Measurements from ENCODE around the gene ANKRD11. TPM values are rescaled to one million over a fixed set of nuclear protein-coding genes. Genes with fewer than 3 reads are reported as not detected.
"Not testable (repeated sequence)": the region's sequence is repeated elsewhere in the genome, so short reads cannot be mapped to it uniquely, and the experiment has no call there.

Gene ANKRD11
- total RNA-seq, 1 donor from 2014 or later = 140 TPM

DNA sequence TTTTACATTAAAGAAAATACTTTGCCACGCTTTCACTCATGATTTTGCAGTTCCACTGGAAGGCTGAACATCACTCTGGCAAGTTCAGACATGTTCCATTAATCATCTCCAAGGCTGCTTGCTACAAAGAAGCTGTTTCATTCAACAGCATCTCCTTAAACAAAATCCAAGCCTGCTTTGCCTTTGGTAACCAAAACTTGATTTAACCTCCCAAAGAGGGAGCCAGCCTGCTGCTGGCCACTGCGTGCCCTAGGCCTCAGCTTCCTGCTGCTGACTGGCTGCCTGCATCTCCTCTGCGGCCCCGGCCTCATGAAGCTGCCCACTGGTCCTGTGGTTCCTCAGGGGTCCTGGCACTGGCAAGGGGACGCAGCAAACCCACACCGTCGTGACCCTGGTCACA is 31.8 kb downstream of the ANKRD11 start:
- intact Hi-C loops (cut with DNase I) = no loop called here
- DNase-seq (ENCODE audit: low spot score) = no peak
- ATAC-seq = no peak

DNA sequence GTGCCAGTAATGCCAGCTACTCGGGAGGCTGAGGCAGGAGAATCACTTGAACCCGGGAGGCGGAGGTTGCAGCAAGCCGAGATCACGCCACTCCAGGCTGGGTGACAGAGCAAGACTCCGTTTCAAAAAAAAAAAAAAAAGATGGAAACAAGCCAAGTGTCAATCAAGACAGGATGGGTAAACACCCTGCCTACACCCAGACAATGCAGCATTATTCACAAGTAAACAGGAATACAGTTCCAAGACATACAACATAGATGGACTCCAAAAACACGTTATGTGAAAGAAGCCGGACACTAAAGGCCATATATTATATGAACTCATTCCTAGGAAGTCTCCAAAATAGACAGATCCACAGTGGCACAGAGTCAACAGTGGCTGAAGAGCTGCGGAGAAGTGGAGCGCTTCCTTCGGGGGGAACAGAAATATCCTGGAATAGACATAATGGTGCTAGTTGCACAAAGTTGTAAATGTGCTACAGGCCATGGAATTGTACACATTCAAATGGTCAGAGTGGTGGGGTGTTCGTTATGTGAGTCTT is 33.9 kb downstream of the ANKRD11 start:
- DNase-seq (ENCODE audit: low spot score) (no peak), ATAC-seq (no peak)
- intact Hi-C loops (cut with DNase I) = no loop called here

DNA sequence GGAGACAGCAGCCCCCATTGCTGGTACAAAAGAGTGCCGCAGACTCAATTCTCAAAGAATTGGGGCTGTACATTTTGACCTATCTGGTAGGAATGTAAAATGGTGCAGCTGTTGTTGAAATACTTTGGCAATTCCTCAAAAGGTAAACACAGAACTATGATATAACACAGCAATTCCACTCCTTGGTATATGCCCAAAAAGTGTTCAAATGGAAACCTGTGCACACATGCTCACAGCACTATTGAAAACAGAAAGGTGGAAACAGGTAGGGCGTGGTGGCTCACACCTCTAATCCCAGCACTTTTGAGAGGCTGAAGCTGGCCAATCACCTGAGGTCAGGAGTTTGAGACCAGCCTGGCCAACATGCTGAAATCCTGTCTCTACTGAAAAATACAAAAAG is 34.7 kb downstream of the ANKRD11 start:
- intact Hi-C loops (cut with DNase I) = no loop called here
- ATAC-seq (no peak), DNase-seq (ENCODE audit: low spot score) (no peak)

DNA sequence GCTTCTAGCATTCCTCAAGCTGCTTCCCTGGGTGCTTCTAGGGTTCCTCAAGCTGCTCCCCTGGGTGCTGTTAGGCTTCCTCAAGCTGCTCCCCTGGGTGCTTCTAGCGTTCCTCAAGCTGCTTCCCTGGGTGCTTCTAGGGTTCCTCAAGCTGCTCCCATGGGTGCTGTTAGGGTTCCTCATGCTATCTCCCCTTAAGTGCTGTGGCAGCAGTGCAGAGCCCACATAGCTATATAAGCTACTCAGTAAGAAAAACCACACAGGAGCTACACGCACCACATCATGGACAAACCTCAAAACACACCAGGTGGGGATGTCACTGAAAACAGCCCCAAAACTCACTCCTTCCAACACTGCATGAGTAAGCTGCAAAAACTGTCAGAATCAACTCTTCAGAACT is 35.2 kb downstream of the ANKRD11 start:
- intact Hi-C loops (cut with DNase I) = no loop called here
- DNase-seq (ENCODE audit: low spot score) (no peak), ATAC-seq (no peak)

DNA sequence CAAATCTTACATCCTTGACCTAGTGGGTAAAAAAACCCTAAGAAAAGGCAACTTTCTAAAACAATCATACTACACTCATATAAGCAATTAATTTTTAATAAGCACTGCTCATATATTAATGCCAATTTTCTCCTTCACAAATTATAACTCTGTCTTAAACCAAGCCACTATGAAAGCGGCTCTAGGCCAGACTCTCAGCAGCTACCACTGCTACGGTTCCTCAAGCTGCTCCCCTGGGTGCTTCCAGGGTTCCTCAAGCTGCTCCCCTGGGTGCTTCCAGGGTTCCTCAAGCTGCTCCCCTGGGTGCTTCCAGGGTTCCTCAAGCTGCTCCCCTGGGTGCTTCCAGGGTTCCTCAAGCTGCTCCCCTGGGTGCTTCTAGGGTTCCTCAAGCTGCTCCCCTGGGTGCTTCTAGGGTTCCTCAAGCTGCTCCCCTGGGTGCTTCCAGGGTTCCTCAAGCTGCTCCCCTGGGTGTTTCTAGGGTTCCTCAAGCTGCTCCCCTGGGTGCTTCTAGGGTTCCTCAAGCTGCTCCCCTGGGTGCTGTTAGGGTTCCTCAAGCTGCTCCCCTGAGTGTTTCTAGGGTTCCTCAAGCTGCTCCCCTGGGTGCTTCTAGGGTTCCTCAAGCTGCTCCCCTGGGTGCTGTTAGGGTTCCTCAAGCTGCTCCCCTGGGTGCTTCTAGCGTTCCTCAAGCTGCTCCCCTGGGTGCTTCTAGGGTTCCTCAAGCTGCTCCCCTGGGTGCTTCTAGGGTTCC is 35.8 kb downstream of the ANKRD11 start:
- ATAC-seq; intact Hi-C loops (cut with DNase I); DNase-seq (ENCODE audit: low spot score): not testable (repeated sequence)

DNA sequence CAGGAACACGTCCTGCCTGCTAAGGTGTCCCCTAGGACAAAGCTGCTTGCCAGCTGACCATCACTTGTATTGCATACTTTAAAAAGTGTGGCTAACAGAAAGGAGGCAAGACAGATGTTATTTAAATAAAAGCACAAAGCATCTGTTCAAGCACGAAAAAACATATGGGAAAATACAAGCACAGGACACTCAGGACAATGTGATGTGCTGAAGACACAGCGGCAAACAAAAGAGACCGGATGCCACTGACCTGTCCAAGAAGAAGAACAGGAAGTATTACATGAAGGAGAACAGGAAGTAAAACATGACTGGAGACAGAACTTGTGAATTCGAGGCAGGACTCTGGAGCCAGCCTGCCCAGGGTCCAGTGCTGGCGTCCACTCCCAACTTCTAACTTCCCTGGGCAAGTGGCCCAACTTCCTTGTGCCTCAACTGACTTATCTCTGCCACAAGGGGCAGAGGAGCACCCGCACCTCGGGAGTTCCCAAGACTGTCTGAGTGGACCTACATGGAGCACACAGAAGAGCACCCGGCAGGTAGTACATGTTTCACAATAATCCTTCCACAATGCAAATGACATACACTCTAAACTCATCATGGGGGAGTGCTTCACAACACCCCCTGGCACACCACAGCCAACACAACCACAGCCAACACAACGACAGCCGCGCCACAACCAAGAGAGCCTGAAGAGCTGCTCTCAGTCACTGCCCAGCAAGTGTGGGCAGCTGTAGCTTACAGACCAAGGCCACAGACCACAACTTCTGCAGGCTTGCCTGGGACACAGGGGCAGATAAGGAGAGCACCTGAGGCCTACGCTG is 36.6 kb downstream of the ANKRD11 start:
- DNase-seq (ENCODE audit: low spot score) (no peak), ATAC-seq (peak; percentile 64)
- intact Hi-C loops (cut with DNase I) = no loop called here

DNA sequence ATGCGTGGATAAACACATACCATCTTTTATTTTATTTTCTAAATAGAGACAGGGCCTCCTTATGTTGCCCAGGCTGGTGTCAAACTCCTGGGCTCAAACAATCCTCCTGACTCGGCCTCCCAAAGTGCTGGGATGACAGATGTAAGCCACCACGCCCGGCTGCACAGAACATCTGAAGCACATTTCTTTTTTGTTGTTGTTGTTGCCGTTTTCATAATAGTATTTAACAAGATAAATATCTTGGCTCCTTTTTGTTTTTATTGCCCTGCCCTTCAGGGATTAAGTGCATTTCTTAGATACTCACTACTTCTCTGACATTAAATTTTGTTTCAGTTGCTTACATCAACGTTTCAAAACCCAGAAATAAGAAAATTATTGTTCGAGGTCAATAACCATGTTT is 37.4 kb downstream of the ANKRD11 start:
- DNase-seq (ENCODE audit: low spot score) = no peak
- intact Hi-C loops (cut with DNase I) = no loop called here
- no peak for ATAC-seq

DNA sequence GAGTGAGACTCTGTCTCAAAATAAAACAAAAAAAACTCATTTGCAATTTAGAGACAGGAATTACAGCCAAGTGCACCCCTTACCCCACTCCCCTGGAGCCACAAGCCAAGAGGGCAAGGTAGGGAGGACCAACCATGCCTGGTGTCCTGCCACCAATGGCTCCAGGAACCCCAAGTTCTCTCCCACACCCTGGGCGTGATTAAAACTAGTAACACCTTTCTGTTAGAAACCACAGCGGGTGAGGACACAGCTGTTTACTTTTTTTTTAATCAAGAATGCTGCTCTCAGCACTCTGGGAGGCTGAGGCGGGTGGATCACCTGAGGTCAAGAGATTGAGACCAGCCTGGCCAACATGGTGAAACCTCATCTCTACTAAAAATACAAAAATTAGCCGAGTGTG is 38.1 kb downstream of the ANKRD11 start:
- ATAC-seq (no peak), DNase-seq (ENCODE audit: low spot score) (no peak)
- intact Hi-C loops (cut with DNase I) = no loop called here

DNA sequence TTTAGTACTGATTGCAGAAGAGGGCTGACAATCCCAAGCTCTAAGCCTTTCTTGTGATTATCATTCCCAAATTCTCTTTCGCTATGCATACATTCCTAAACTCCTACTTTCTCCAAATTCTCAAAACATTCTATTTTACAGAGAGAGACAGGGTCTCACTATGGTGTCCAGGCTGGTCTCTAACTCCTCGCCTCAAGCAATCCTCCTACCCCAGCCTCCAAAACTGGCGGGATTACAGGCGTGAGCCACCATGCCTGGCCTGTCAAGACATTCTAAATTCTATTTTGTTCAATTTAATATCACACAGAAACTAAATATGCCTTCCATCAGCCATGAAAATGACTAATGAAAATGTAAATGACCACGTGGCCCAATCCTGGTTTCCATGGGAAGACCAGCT is 39.8 kb downstream of the ANKRD11 start:
- DNase-seq (ENCODE audit: low spot score) = no peak
- intact Hi-C loops (cut with DNase I) = no loop called here
- ATAC-seq = no peak

DNA sequence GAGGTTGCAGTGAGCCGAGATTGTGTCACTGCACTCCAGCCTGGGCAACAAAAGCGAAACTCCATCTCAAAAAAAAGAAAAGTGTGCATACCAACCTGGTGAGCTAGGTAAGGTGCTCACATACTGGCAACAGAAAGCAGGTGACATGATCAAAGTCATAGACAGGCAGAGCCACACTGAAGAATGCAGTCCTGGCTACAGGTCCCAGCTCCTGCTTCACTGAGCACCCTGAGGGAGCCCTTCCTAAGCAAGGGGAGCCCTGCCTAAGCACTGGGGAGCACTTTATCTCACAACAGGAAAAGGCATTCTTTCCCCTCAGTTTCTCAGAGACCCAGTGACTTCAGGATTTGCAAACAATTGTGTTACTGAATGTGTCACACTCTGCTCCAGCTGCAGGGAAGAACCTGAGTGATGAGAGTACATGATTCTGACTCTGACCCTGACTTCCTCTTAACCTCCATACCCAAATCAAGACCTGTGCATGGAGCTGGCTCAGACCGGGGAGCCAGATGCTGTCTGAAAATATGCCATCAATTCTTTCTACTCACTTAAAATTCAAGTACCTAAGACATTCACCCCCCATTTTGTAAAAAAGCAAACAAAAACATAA is 40.5 kb downstream of the ANKRD11 start:
- intact Hi-C loops (cut with DNase I) = no loop called here
- ATAC-seq = no peak
- no peak for DNase-seq (ENCODE audit: low spot score)

DNA sequence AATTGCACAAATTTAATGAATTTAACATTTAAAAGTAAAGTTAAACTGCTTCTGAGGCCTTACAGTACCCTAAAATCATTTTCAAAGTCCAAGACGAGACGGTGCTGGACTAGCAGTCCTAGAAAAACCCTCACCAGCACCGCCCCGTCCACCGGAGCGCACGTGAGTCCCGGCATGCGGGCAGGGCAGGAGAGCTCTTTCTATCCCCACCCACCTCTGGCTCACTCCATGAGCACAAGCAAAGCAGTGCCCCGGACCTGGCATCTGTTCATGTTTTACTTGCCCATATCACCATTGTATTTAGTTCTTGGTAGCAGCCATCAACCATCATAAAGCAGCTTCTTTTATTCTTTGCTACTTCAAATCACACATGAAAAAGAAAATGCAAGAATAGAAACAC is 41.7 kb downstream of the ANKRD11 start:
- ATAC-seq (no peak), DNase-seq (ENCODE audit: low spot score) (no peak)
- intact Hi-C loops (cut with DNase I) = no loop called here

DNA sequence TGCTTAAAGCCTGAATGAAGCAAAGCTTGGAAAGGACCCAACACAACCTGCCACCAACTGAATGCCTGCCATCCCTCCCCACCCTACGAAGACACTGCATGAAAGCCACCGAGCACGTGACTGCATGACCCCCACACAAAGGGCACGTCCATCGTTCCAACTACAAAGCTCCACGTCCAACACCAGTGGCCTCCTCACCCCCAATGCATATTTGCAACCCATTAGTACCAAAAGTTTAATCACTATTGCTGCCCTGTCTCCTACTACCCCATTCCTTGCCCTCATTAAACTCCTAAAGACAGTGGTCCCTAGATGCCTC is 43.4 kb downstream of the ANKRD11 start:
- no peak for ATAC-seq
- DNase-seq (ENCODE audit: low spot score) = no peak
- intact Hi-C loops (cut with DNase I) = no loop called here

DNA sequence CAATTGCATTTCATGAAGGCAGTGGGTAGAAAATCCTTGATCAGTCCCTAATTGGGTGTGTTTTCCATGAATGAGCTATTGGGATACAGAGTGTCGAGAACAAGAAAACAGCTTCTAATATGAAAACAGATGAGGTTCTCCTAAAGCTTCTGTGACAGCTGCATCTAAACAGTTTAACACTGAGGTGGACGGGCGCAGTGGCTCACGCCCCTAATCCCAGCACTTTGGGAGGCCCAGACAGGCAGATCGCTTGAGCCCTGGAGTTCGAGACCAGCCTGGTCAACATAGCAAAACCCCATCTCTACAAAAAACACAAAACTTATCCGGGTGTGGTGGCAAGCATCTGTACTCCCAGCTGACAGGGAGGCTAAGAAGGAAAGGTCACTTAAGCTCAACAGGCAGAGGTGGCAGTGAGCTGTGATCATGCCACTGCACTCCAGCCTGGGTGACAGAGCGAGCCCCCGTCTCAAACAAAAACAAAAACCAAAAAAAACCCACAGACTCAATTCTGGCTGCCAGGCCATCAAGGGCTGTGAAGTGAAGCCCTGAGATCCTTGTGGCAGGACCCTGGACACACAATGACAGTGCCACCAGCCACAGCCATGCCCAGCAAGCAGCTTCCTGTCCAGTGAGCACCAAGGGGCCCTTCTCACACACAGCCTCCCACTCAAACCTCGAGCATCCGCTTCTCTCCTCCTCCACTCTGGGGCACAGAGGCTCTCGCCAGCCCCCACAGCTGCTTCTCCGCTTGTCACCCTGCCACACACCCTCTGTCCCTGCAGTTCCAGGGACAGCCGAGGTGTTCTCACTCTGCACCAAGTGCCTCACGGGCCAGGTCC is 44.0 kb downstream of the ANKRD11 start:
- no peak for ATAC-seq
- DNase-seq (ENCODE audit: low spot score) = no peak

DNA sequence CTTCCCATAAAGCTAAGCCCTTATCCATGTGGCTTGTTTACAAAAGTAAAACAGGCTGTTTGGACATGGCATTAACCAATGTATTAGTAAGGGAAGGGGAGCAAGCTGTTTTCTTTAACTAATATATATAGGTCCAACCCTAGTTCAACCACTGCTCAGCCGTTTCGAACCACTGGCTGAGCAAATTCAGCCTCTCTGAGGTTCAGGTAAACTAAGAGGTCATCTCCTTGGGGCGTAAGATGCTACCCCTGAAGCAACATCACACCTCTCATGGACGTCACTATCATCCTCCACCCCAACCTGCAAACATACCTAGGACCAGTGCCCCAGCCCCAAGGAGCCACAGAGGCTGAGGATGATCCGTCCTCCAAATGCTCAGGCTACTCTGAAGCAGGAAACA is 45.2 kb downstream of the ANKRD11 start:
- intact Hi-C loops (cut with DNase I) = no loop called here
- DNase-seq (ENCODE audit: low spot score) (no peak), ATAC-seq (no peak)

More for the DNA sequence above, 44.0 kb downstream of the ANKRD11 start:
- intact Hi-C loops (cut with DNase I) = no loop called here

DNA sequence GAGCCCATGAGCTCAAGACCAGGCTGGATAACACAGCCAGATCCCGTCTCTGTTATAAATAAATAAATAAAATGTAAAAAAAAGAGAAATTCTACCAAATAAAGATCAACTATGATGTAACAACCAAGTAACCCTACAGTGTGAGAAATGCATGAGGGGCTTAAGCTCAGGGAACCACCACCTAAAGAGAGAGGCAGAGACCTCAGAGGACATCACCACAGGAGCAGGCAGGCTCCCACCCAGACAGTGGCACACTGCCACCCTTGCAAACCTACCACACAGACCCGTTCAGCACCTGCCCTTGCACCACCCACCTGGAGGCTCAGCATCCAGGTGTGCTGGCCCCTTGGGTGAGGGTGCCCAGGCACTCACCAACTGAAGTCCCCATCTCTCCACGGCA is 45.6 kb downstream of the ANKRD11 start:
- no peak for ATAC-seq
- DNase-seq (ENCODE audit: low spot score) = no peak
- intact Hi-C loops (cut with DNase I) = no loop called here

DNA sequence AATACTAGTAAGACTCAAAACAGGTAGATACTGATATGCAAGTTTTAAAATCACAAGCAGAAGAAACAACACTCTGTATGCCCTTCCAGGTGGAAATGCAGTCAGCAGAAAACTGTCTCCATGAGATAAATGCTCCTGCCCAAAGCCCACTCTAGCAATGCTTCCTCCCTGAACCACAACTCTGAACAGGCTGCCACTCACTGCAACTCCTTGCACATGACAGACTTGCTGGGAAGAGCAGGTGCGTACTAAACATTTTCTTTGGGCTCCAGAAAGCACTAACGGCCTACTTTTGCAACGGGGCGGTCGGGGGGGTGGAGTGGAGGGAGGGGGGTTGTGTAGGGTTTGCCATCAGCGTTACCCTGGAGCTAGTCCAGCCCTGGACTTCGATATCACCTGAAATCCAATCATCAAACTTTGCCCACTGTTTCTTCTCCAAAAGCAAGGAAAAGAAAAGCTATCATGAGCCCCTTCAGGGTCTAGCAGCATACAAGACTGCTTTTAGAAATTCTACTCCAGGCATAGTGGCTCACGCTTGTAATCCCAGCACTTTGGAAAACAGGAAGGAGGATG is 46.1 kb downstream of the ANKRD11 start:
- intact Hi-C loops (cut with DNase I) = no loop called here
- no peak for DNase-seq (ENCODE audit: low spot score)
- ATAC-seq = no peak

DNA sequence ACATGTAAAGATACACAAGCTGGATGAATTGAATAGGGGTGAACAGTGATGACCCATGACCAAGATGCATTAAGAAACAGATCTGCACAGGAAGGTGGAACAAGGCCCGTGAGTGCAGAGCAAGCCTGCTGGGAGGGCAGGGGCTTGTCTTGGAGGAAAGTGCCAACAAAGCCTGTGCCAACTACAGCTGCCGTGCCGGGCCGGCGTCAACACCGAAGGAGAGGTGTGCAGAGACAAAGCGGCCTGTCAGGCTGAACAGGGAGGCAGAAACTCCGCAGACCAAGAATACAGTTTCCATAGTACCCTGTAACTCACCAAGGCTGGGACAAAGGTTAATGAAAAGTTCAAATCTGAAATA is 46.7 kb downstream of the ANKRD11 start:
- intact Hi-C loops (cut with DNase I) = no loop called here
- DNase-seq (ENCODE audit: low spot score) (no peak), ATAC-seq (peak; percentile 5)

DNA sequence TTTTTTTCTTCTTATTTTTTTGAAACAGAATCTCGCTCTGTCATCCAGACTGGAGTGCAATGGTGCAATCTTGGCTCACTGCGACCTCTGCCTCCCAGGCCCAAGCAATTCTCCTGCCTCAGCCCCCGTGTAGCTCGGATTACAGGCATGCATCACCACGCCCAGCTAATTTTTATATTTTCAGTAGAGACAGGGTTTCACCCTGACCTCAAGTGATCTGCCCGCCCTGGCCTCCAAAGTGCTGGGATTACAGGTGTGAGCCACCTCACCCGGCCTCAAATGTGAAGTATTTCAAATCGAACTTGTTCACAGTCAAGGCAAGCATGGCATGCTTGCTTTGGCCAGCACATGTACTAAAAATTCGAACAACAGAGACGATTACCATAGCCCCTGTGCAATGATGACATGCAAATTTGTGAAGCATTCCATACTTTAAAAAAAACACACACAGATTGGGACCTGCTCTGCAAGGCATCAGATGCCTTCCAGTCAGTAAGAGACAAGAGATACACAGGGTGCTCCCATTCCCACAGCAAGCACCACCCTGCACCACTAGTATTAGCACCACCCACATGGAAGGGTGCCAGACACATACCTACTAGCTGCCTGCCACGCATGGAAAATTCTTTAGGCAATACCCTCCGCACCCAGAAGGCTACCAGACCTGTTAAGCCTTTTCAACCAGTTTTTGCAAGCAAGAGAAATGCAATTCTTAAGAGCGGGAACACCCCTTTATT is 47.2 kb downstream of the ANKRD11 start:
- no peak for DNase-seq (ENCODE audit: low spot score)
- ATAC-seq = peak; percentile 77
- intact Hi-C loops (cut with DNase I) = no loop called here
